H9 (cell line): Measurements from ENCODE around the gene SFTPB. TPM values are rescaled to one million over a fixed set of nuclear protein-coding genes. Genes with fewer than 3 reads are reported as not detected.

Experiments used
- DNase-seq: peaks from one replicate; pipeline ENCODE4 v3.0.0-alpha.2; 2017
- H2AFZ ChIP-seq: one replicate; pipeline ENCODE4 v1.6.1; 2013; ENCODE audit warnings: mild to moderate bottlenecking, low read length, control low read depth, moderate library complexity
- H2AK5ac ChIP-seq: 2 replicates; pipeline ENCODE4 v1.6.1; 2013; ENCODE audit warnings: low read length, control low read depth, mixed read lengths; ENCODE audit not compliant: insufficient read length
- H2BK120ac ChIP-seq: one replicate; pipeline ENCODE4 v1.6.1; 2013; ENCODE audit warnings: low read depth, mild to moderate bottlenecking, low read length, control low read depth, inconsistent platforms; ENCODE audit not compliant: poor library complexity, severe bottlenecking
- H2BK12ac ChIP-seq: 2 replicates; pipeline ENCODE4 v1.6.1; 2013; ENCODE audit warnings: low read length, control low read depth, mixed read lengths, low read depth; ENCODE audit not compliant: insufficient read length
- H2BK15ac ChIP-seq: 2 replicates; pipeline ENCODE4 v1.6.1; 2013; ENCODE audit warnings: low read depth, low read length, control low read depth
- H2BK20ac ChIP-seq: one replicate; pipeline ENCODE4 v1.6.1; 2013; ENCODE audit warnings: low read depth, mild to moderate bottlenecking, low read length, control low read depth, inconsistent platforms; ENCODE audit not compliant: poor library complexity, severe bottlenecking
- H2BK5ac ChIP-seq: 2 replicates; pipeline ENCODE4 v1.6.1; 2013; ENCODE audit warnings: low read length, control low read depth, mixed read lengths; ENCODE audit not compliant: insufficient read length
- H3K14ac ChIP-seq: 2 replicates; pipeline ENCODE4 v1.6.1; 2013; ENCODE audit warnings: low read length, control low read depth; ENCODE audit not compliant: insufficient read depth
- H3K18ac ChIP-seq: 2 replicates; pipeline ENCODE4 v1.6.1; 2013; ENCODE audit warnings: low read depth, mild to moderate bottlenecking, mixed read lengths, low read length, control low read depth; ENCODE audit not compliant: insufficient read length
- H3K23ac ChIP-seq: 2 replicates; pipeline ENCODE4 v1.6.1; 2013; ENCODE audit warnings: low read length, control low read depth, mixed read lengths, low read depth; ENCODE audit not compliant: insufficient read length
- H3K23me2 ChIP-seq: 2 replicates; pipeline ENCODE4 v1.6.1; 2013; ENCODE audit warnings: low read depth, mild to moderate bottlenecking, mixed read lengths, low read length, control low read depth; ENCODE audit not compliant: insufficient read length, poor library complexity, severe bottlenecking
- H3K27ac ChIP-seq: 2 replicates; pipeline ENCODE4 v1.5.1; 2013; ENCODE audit warnings: low read length, control low read depth, mixed read lengths, low read depth; ENCODE audit not compliant: insufficient read length
- H3K27me3 ChIP-seq: 2 replicates; pipeline ENCODE4 v1.6.1; 2013; ENCODE audit warnings: low read length, control low read depth, inconsistent platforms; ENCODE audit not compliant: insufficient read depth
- H3K4ac ChIP-seq: 2 replicates; pipeline ENCODE4 v1.6.1; 2013; ENCODE audit warnings: low read depth, mild to moderate bottlenecking, control low read depth, inconsistent platforms, low read length, moderate library complexity
- H3K4me1 ChIP-seq: 2 replicates; pipeline ENCODE4 v1.6.1; 2013; ENCODE audit warnings: low read length, control low read depth, inconsistent platforms; ENCODE audit not compliant: insufficient read depth
- H3K4me2 ChIP-seq: 2 replicates; pipeline ENCODE4 v1.6.1; 2013; ENCODE audit warnings: low read length, control low read depth, mixed read lengths; ENCODE audit not compliant: insufficient read length, insufficient read depth
- H3K56ac ChIP-seq: 2 replicates; pipeline ENCODE4 v1.6.1; 2013; ENCODE audit warnings: low read depth, mild to moderate bottlenecking, mixed read lengths, low read length, control low read depth; ENCODE audit not compliant: insufficient read length
- H3K79me1 ChIP-seq: 2 replicates; pipeline ENCODE4 v1.6.1; 2013; ENCODE audit warnings: low read depth, mild to moderate bottlenecking, moderate library complexity, low read length, control low read depth, inconsistent platforms; ENCODE audit not compliant: insufficient read depth, poor library complexity, severe bottlenecking
- H3K79me2 ChIP-seq: 2 replicates; pipeline ENCODE4 v1.6.1; 2013; ENCODE audit warnings: low read length, control low read depth, inconsistent platforms; ENCODE audit not compliant: insufficient read depth
- H3K9ac ChIP-seq: 2 replicates; pipeline ENCODE4 v1.6.1; 2013; ENCODE audit warnings: low read length, control low read depth, mixed read lengths; ENCODE audit not compliant: insufficient read length; ENCODE audit errors: extremely low read depth
- H3K9me3 ChIP-seq: one replicate; pipeline ENCODE4 v1.6.1; 2013; ENCODE audit warnings: low read depth, low read length, inconsistent platforms; ENCODE audit not compliant: control insufficient read depth
- H3T11ph ChIP-seq: one replicate; pipeline ENCODE4 v1.6.1; 2013; ENCODE audit warnings: mild to moderate bottlenecking, low read length, control low read depth, inconsistent platforms
- H4K20me1 ChIP-seq: one replicate; pipeline ENCODE4 v1.6.1; 2013; ENCODE audit not compliant: control insufficient read depth, insufficient read length, insufficient read depth
- H4K5ac ChIP-seq: 2 replicates; pipeline ENCODE4 v1.6.1; 2013; ENCODE audit warnings: low read depth, mild to moderate bottlenecking, mixed read lengths, low read length, control low read depth; ENCODE audit not compliant: insufficient read length
- H4K8ac ChIP-seq: replicated peaks from 2 replicates; pipeline ENCODE4 v1.6.1; 2013; ENCODE audit warnings: low read length, control low read depth, mixed read lengths, low read depth; ENCODE audit not compliant: insufficient read length
- H4K91ac ChIP-seq: 2 replicates; pipeline ENCODE4 v1.6.1; 2013; ENCODE audit warnings: low read depth, mild to moderate bottlenecking, moderate library complexity, mixed read lengths, low read length, control low read depth; ENCODE audit not compliant: insufficient read length
- H3K27ac Mint-ChIP-seq, 3 experiments: 2 replicates in 2 of 3; 3 replicates in 1 of 3; pipeline ENCODE4 v1.8.0; 2020 to 2021; ENCODE audit warnings: mixed read lengths in 3 of 3, mild to moderate bottlenecking in 1 of 3, moderate library complexity in 1 of 3
- H3K27me3 Mint-ChIP-seq: 2 replicates; pipeline ENCODE4 v1.8.0; 2021; ENCODE audit warnings: low read depth, mild to moderate bottlenecking, moderate library complexity, mixed read lengths
- H3K36me3 Mint-ChIP-seq, 3 experiments: 2 replicates in 2 of 3; 3 replicates in 1 of 3; pipeline ENCODE4 v1.8.0; 2020 to 2021; ENCODE audit warnings: low read depth in 3 of 3, mixed read lengths in 3 of 3; ENCODE audit not compliant: insufficient read depth in 1 of 3
- H3K4me1 Mint-ChIP-seq, 2 experiments: 2 replicates each; pipeline ENCODE4 v1.8.0; 2020; ENCODE audit warnings: mixed read lengths in 2 of 2
- H3K4me3 Mint-ChIP-seq, 2 experiments: 2 replicates in 1 of 2; 3 replicates in 1 of 2; pipeline ENCODE4 v1.8.0; 2020 to 2021; ENCODE audit warnings: mild to moderate bottlenecking in 2 of 2, mixed read lengths in 2 of 2, moderate library complexity in 1 of 2
- H3K9me3 Mint-ChIP-seq, 2 experiments: 2 replicates in 1 of 2; 3 replicates in 1 of 2; pipeline ENCODE4 v1.8.0; 2020; ENCODE audit warnings: mild to moderate bottlenecking in 2 of 2, mixed read lengths in 2 of 2, moderate library complexity in 1 of 2
- CTCF ChIP-seq: fragments of 200-600 bp; sonication (generic); conservative IDR thresholded peaks from 3 replicates; pipeline ENCODE4 v1.8.0; 2021; ENCODE audit warnings: antibody characterized with exemption, mild to moderate bottlenecking
- WGBS: extraction: QIAGEN DNeasy Blood & Tissue Kit; methylation state at CpG from one replicate; pipeline ENCODE4 v1.1.7; 2013; ENCODE audit warnings: missing lambda C conversion rate, low lambda C conversion rate, mixed read lengths; ENCODE audit not compliant: insufficient read length; ENCODE audit errors: extremely low coverage; 5-methylcytosine and 5-hydroxymethylcytosine counted together
- total RNA-seq: library from RNA; stranded (reverse); gene quantifications from 2 replicates; pipeline ENCODE4 v1.2.1, GENCODE V29; 2021

Gene SFTPB
- total RNA-seq, 1 experiment from 2014 or later = not detected

GRCh38 chr2:85611705-85612587, 56.1 kb downstream of the SFTPB start, which contains the start of gene C2orf68:
Gene C2orf68, minus strand, starts transcription at chr2:85612066. Its CDS starts 82 bp downstream, at chr2:85611984.
- Histone ChIP-seq H3K9ac (peak within 1 kb of the TSS; percentile 77), H3K4me1 (no peaks in the 10 kb centered on the region), H4K91ac (no peak within 1 kb of the TSS), H2AK5ac (peak within 1 kb of the TSS; percentile 7), H2BK120ac (no peak within 1 kb of the TSS), H2BK12ac (no peak within 1 kb of the TSS), H3K14ac (peak within 1 kb of the TSS; percentile 28; the same call in 1 of the 2 replicates), H3K4ac (no peak within 1 kb of the TSS), H3K27me3 (no peaks in the 10 kb centered on the region), H3K9me3 (no peaks in the 10 kb centered on the region), H2BK15ac (no peak within 1 kb of the TSS), H4K8ac (no peak within 1 kb of the TSS), H3K23me2 (peaks cover 5% of the 10 kb centered on the region), H3K27ac (peak within 1 kb of the TSS; percentile 77), H2AFZ (no peak within 1 kb of the TSS), H4K20me1 (no peaks in the 10 kb centered on the region), H3K18ac (peak within 1 kb of the TSS; percentile 81), H3K56ac (no peak within 1 kb of the TSS), H3K79me2 (peaks cover 8% of the 10 kb centered on the region), H3T11ph (no peak within 1 kb of the TSS), H3K79me1 (peaks cover under 1% of the 10 kb centered on the region), H3K23ac (no peak within 1 kb of the TSS), H4K5ac (peak within 1 kb of the TSS; percentile 95), H2BK5ac (peak within 1 kb of the TSS; percentile 43), H2BK20ac (no peak within 1 kb of the TSS), H3K4me2 (peak within 1 kb of the TSS; percentile 93)
- WGBS = no CpG with 5 or more reads among the region's 73 CpGs
- no peak for TF ChIP-seq CTCF
- DNase-seq = peak; percentile 95
- Mint-ChIP-seq H3K4me3 (peak within 1 kb of the TSS; percentile 94 to 99), H3K36me3 (peaks cover 15 to 35% (median 26%) of the 10 kb centered on the region in 3 experiments; a peak in 6 of 7 replicates), H3K4me1 (peaks cover 3 to 9% of the 10 kb centered on the region in 2 experiments; a peak in 3 of 4 replicates), H3K27ac (peak within 1 kb of the TSS; percentile 89 to 96 (median 91)), H3K27me3 (no peaks in the 10 kb centered on the region), H3K9me3 (no peaks in the 10 kb centered on the region; a peak in 1 of 5 replicates)
